A549 treated with AZD9567 at 1 μM for 4 hours (cell line): Measurements from ENCODE around the gene CYSLTR2. TPM values are rescaled to one million over a fixed set of nuclear protein-coding genes. Genes with fewer than 3 reads are reported as not detected.

Source experiments
- total RNA-seq: library from RNA; stranded (reverse); fragments of 200-300 nt; extraction: Qiagen RNA extraction; gene quantifications from 5 replicates; pipeline ENCODE4 v1.2.3, GENCODE V29; 2022; ENCODE audit not compliant: insufficient read depth

CYSLTR2 gene, protein sequence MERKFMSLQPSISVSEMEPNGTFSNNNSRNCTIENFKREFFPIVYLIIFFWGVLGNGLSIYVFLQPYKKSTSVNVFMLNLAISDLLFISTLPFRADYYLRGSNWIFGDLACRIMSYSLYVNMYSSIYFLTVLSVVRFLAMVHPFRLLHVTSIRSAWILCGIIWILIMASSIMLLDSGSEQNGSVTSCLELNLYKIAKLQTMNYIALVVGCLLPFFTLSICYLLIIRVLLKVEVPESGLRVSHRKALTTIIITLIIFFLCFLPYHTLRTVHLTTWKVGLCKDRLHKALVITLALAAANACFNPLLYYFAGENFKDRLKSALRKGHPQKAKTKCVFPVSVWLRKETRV
- total RNA-seq: not detected in 5 replicates

GRCh38 chr13:48653472-48653939 is at the start of gene CYSLTR2:
CYSLTR2 (plus strand) TSS chr13:48653929; CDS start chr13:48706818, 52,889 bp downstream.

Other genes with a start within 250 kb of the CYSLTR2 start
- gene LPAR6, start 240.8 kb upstream of the CYSLTR2 start, total RNA-seq: 0.22 to 1.5 TPM (median 0.47 TPM) in 5 replicates
- 1.3 to 1.7 TPM (median 1.4 TPM) in 5 replicates for gene RCBTB2, start 120.8 kb upstream of the CYSLTR2 start, total RNA-seq